ENCODE results near the gene INPP4B.

DNA sequence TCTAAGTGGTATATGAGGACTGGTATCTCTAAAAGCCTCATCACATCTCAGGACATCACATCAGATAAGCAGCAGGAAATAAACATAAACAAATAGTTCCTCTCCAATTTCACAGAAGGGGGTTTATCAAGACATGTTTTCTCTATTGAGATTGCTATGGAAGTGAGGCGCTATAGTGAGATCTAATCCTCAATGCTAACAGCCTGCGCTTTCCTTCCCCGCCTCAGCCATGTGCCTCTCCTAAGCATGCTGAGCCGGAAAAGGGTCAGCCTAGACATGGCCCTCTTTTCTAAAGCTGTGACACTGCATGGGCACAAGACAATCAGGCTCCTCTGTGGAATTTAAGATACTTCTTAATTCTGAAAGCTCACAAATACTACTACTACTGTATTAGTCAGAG lies 286.1 kb downstream of the INPP4B start:
- TF ChIP-seq CTCF (IDR thresholded peaks at IDR 0.05), result no peak
- no peak for TF ChIP-seq ZFX (IDR thresholded peaks at IDR 0.05; ENCODE audit: borderline replicate concordance)

All from 22Rv1 (cell line).